T-helper 9 cell (primary cell): ENCODE data around the gene PELI1.

Source experiments
- DNase-seq: peaks from one replicate; pipeline ENCODE4 v3.0.0-alpha.2; 2020

The PELI1 gene

GRCh38 chr2:64151476-64151875, 7.3 kb upstream of the PELI1 start:
- DNase-seq, result no peak

GRCh38 chr2:64145714-64146113, 1.5 kb upstream of the PELI1 start:
- no peak for DNase-seq

GRCh38 chr2:64145119-64145518, 899 bp upstream of the PELI1 start:
- no peak for DNase-seq

GRCh38 chr2:64143169-64144056, 807 bp downstream of the PELI1 start:
- peak; percentile 29 for DNase-seq

GRCh38 chr2:64142741-64143168, 1.5 kb downstream of the PELI1 start:
- DNase-seq, result no peak

GRCh38 chr2:64141674-64142405, 2.4 kb downstream of the PELI1 start:
- DNase-seq, result no peak

GRCh38 chr2:64140665-64141200, 3.5 kb downstream of the PELI1 start:
- no peak for DNase-seq

- no peak for DNase-seq
These were observed 4.3 kb downstream of the PELI1 start for GRCh38 chr2:64139956-64140355.

- DNase-seq, result no peak
These were observed 6.2 kb downstream of the PELI1 start for GRCh38 chr2:64137996-64138395.

GRCh38 chr2:64137567-64137966, 6.7 kb downstream of the PELI1 start:
- no peak for DNase-seq

GRCh38 chr2:64135421-64135820, 8.8 kb downstream of the PELI1 start:
- DNase-seq, result no peak

- no peak for DNase-seq
These were observed 9.4 kb downstream of the PELI1 start for GRCh38 chr2:64134813-64135212.

- no peak for DNase-seq
These were observed 10.4 kb downstream of the PELI1 start for GRCh38 chr2:64133828-64134227.

GRCh38 chr2:64133354-64133753, 10.9 kb downstream of the PELI1 start:
- no peak for DNase-seq

- DNase-seq, result no peak
These were observed 13.9 kb downstream of the PELI1 start for GRCh38 chr2:64130333-64130732.

GRCh38 chr2:64128943-64129391, 15.3 kb downstream of the PELI1 start:
- DNase-seq, result no peak

- no peak for DNase-seq
These were observed 15.8 kb downstream of the PELI1 start for GRCh38 chr2:64128406-64128805.

GRCh38 chr2:64127119-64127518, 17.1 kb downstream of the PELI1 start:
- no peak for DNase-seq

GRCh38 chr2:64126601-64127000, 17.6 kb downstream of the PELI1 start:
- DNase-seq, result no peak

GRCh38 chr2:64124571-64124970, 19.6 kb downstream of the PELI1 start:
- DNase-seq, result no peak

GRCh38 chr2:64124168-64124567, 20.1 kb downstream of the PELI1 start:
- no peak for DNase-seq

- DNase-seq, result no peak
These were observed 20.5 kb downstream of the PELI1 start for GRCh38 chr2:64123740-64124139.

GRCh38 chr2:64122358-64122757, 21.9 kb downstream of the PELI1 start:
- DNase-seq, result no peak

- no peak for DNase-seq
These were observed 23.3 kb downstream of the PELI1 start for GRCh38 chr2:64120928-64121327.
